ENCODE measurements around the gene PPP2R2C. TPM values are rescaled to one million over a fixed set of nuclear protein-coding genes. Genes with fewer than 3 reads are reported as not detected.

The PPP2R2C gene
- total and polyA plus RNA-seq, 2 of the 4 experiments (the other 2 are of a cell fraction): 0.03 TPM; not detected in 1

GRCh38 chr4:6504900-6505496 lies 32.6 kb upstream of the PPP2R2C start:
- no peaks in the 10 kb centered on the region for H3K4me1 ChIP-seq (ENCODE audit: control insufficient read depth, insufficient read depth, low read length)
- no peak overlapping the region for H2BK20ac ChIP-seq (ENCODE audit: low read depth, low read length)
- no peak overlapping the region for H2AK9ac ChIP-seq (replicated peaks; ENCODE audit: low read depth, low read length, poor library complexity)
- no CpG with 5 or more reads among the region's 5 CpGs for WGBS, 2 experiments (ENCODE audit: extremely low coverage in 2 of 2, insufficient read length in 1 of 2)
- no peaks in the 10 kb centered on the region for H3K79me1 ChIP-seq (ENCODE audit: low read depth in 1 of 2, low read length in 2 of 2)
- ChIA-PET CTCF (no interaction called here), POLR2A (ENCODE audit: unreplicated experiment) (no interaction called here)
- no peak overlapping the region for H4K91ac ChIP-seq (ENCODE audit: insufficient read depth, low read depth, low read length)
- H3K14ac ChIP-seq (replicated peaks; ENCODE audit: low read depth, low read length): no peak overlapping the region
- no peak overlapping the region for H4K5ac ChIP-seq (ENCODE audit: low read depth, low read length)
- in situ Hi-C loops (cut with MboI; ENCODE audit: low sequenced_read_pairs) (no loop called here), intact Hi-C loops (cut with micrococcal nuclease) (no loop called here), dilution Hi-C loops (cut with HindIII; ENCODE audit: low sequenced_read_pairs, unreplicated experiment) (no loop called here)
- H3K9me3 ChIP-seq (ENCODE audit: control insufficient read depth, insufficient read depth, low read length): no peaks in the 10 kb centered on the region
- H3K4me3 ChIP-seq (ENCODE audit: insufficient read depth, low read depth, low read length): no peak overlapping the region
- H3K36me3 ChIP-seq (ENCODE audit: control insufficient read depth, insufficient read depth, low read length): no peaks in the 10 kb centered on the region
- no peak overlapping the region for H3K56ac ChIP-seq (ENCODE audit: extremely low read depth, insufficient read depth, low read length)
- H3K9ac ChIP-seq (ENCODE audit: low read depth, low read length): no peak overlapping the region
- H3K27me3 ChIP-seq (ENCODE audit: control insufficient read depth, insufficient read depth, low read length): no peaks in the 10 kb centered on the region
- H3K9me1 ChIP-seq (ENCODE audit: insufficient read depth, low read length): no peaks in the 10 kb centered on the region
- H3K23ac ChIP-seq (ENCODE audit: low read depth, low read length): no peak overlapping the region
- no peak overlapping the region for H4K8ac ChIP-seq (ENCODE audit: low read depth in 2 of 2, low read length in 2 of 2)
- H2BK15ac ChIP-seq (ENCODE audit: low read depth, low read length): no peak overlapping the region
- no peak overlapping the region for H3K4ac ChIP-seq (ENCODE audit: low read depth, low read length)
- DNase-seq (no peak), ATAC-seq (ENCODE audit: low read depth) (no peak)
- no TSS peak for BruUV-seq (replicated peaks)
- H2AK5ac ChIP-seq (ENCODE audit: low read depth, low read length): no peak overlapping the region
- no peak overlapping the region for H3K27ac ChIP-seq (ENCODE audit: insufficient read depth, low read length)
- H2BK120ac ChIP-seq (ENCODE audit: low read depth, low read length): no peak overlapping the region
- TF ChIP-seq CEBPB (IDR thresholded peaks at IDR 0.05; ENCODE audit: low read depth, low read length): no peak
- no peak for TF ChIP-seq NFE2L2 (IDR thresholded peaks at IDR 0.05; ENCODE audit: low read depth, low read length)
- TF ChIP-seq RAD21 (IDR thresholded peaks at IDR 0.05; ENCODE audit: low read length): no peak
- no peak overlapping the region for H3K4me2 ChIP-seq (ENCODE audit: low read depth, low read length)
- no peaks in the 10 kb centered on the region for H4K20me1 ChIP-seq (ENCODE audit: insufficient read depth, low read length)
- H3K18ac ChIP-seq (ENCODE audit: low read depth, low read length): no peak overlapping the region
- no peak overlapping the region for H2AFZ ChIP-seq (replicated peaks; ENCODE audit: low read length, poor library complexity)
- no peak overlapping the region for H2BK5ac ChIP-seq (ENCODE audit: low read depth, low read length, poor library complexity, severe bottlenecking)

All from IMR-90 (cell line).